OCI-LY3 (cell line): ENCODE results near the gene CALY.

ENCODE experiments used
- H2AFZ ChIP-seq: fragments of 200-600, 300-600 bp; shearing (Covaris generic); 2 replicates; pipeline ENCODE4 v1.6.0; 2014; ENCODE audit warnings: antibody characterized with exemption, low read depth, low read length
- H3K27ac ChIP-seq: fragments of 200-600, 300-600 bp; sonication (generic); 2 replicates; pipeline ENCODE4 v1.5.1; 2014; ENCODE audit warnings: mild to moderate bottlenecking, low read length, moderate library complexity, mixed read lengths
- H3K27me3 ChIP-seq: fragments of 200-600, 300-600 bp; sonication (generic); 2 replicates; pipeline ENCODE4 v1.6.1; 2014; ENCODE audit warnings: low read depth, low read length, mixed read lengths
- H3K36me3 ChIP-seq: fragments of 200-600, 300-600 bp; sonication (generic); replicated peaks from 2 replicates; pipeline ENCODE3; 2014; ENCODE audit warnings: low read depth, low read length, mixed read lengths
- H3K4me1 ChIP-seq: fragments of 300-600, 200-600 bp; sonication (generic); 2 replicates; pipeline ENCODE4 v1.6.1; 2014; ENCODE audit warnings: low read length, mixed read lengths
- H3K4me2 ChIP-seq: fragments of 200-600, 300-600 bp; sonication (generic); 2 replicates; pipeline ENCODE4 v1.6.1; 2014; ENCODE audit warnings: low read length, mixed read lengths
- H3K4me3 ChIP-seq: fragments of 300-600, 200-600 bp; sonication (generic); 2 replicates; pipeline ENCODE4 v1.5.1; 2014; ENCODE audit warnings: antibody characterized with exemption, mild to moderate bottlenecking, low read length, moderate library complexity
- H3K79me2 ChIP-seq: fragments of 300-600, 200-600 bp; shearing (Covaris generic); 2 replicates; pipeline ENCODE4 v1.6.1; 2014; ENCODE audit warnings: mild to moderate bottlenecking, low read length, mixed read lengths
- H3K9ac ChIP-seq: fragments of 300-600, 200-600 bp; shearing (Covaris generic); 2 replicates; pipeline ENCODE4 v1.6.0; 2014; ENCODE audit warnings: mild to moderate bottlenecking, low read length, moderate library complexity
- H3K9me3 ChIP-seq: fragments of 200-600, 300-600 bp; shearing (Covaris generic); 2 replicates; pipeline ENCODE4 v1.6.1; 2014; ENCODE audit warnings: low read length, mixed read lengths; ENCODE audit not compliant: insufficient read depth
- H4K20me1 ChIP-seq: fragments of 200-600, 300-600 bp; sonication (generic); 2 replicates; pipeline ENCODE4 v1.6.1; 2016; ENCODE audit warnings: low read length, mixed read lengths; ENCODE audit not compliant: insufficient read depth
- CTCF ChIP-seq: fragments of 200-600, 300-600 bp; sonication (generic); IDR thresholded peaks from 2 replicates; pipeline ENCODE4 v1.5.1; 2014; ENCODE audit warnings: antibody characterized with exemption, low read length, low read depth
- EZH2phosphoT487 ChIP-seq: fragments of 200-600 bp; shearing (Covaris generic); IDR thresholded peaks from 2 replicates; pipeline ENCODE4 v1.6.1; 2018; ENCODE audit warnings: antibody characterized with exemption, mixed run types, low read depth

Gene CALY

GRCh38 chr10:133344236-133344635, 7.5 kb upstream of the CALY start:
- no peaks in the 10 kb centered on the region for H4K20me1 ChIP-seq
- no peaks in the 10 kb centered on the region for H3K79me2 ChIP-seq
- H3K27ac ChIP-seq, result no peak overlapping the region
- no peak overlapping the region for H3K4me3 ChIP-seq
- no peaks in the 10 kb centered on the region for H3K36me3 ChIP-seq
- H3K27me3 ChIP-seq, result no peaks in the 10 kb centered on the region
- H3K4me1 ChIP-seq, result no peaks in the 10 kb centered on the region
- no peak for TF ChIP-seq EZH2phosphoT487
- TF ChIP-seq CTCF, result no peak
- no peak overlapping the region for H2AFZ ChIP-seq
- no peak overlapping the region for H3K4me2 ChIP-seq
- no peaks in the 10 kb centered on the region for H3K9me3 ChIP-seq
- H3K9ac ChIP-seq, result no peak overlapping the region

- no peaks in the 10 kb centered on the region for H3K4me1 ChIP-seq
- H3K79me2 ChIP-seq, result no peaks in the 10 kb centered on the region
- no peaks in the 10 kb centered on the region for H4K20me1 ChIP-seq
- TF ChIP-seq EZH2phosphoT487 (no peak), CTCF (no peak)
- H3K9ac ChIP-seq, result no peak overlapping the region
- H3K4me3 ChIP-seq, result no peak overlapping the region
- no peak overlapping the region for H2AFZ ChIP-seq
- H3K4me2 ChIP-seq, result no peak overlapping the region
- H3K9me3 ChIP-seq, result no peaks in the 10 kb centered on the region
- H3K27ac ChIP-seq, result no peak overlapping the region
- H3K27me3 ChIP-seq, result no peaks in the 10 kb centered on the region
- H3K36me3 ChIP-seq, result no peaks in the 10 kb centered on the region
Observed at GRCh38 chr10:133343558-133343957, 6.9 kb upstream of the CALY start.

GRCh38 chr10:133342942-133343341, 6.2 kb upstream of the CALY start:
- Histone ChIP-seq H3K27ac (no peak overlapping the region), H2AFZ (no peak overlapping the region), H3K9me3 (no peaks in the 10 kb centered on the region), H3K79me2 (no peaks in the 10 kb centered on the region), H3K4me3 (no peak overlapping the region), H3K4me2 (no peak overlapping the region), H3K36me3 (no peaks in the 10 kb centered on the region), H3K27me3 (no peaks in the 10 kb centered on the region), H3K9ac (no peak overlapping the region), H3K4me1 (no peaks in the 10 kb centered on the region), H4K20me1 (no peaks in the 10 kb centered on the region)
- no peak for TF ChIP-seq EZH2phosphoT487
- no peak for TF ChIP-seq CTCF

GRCh38 chr10:133341983-133342382, 5.3 kb upstream of the CALY start:
- Histone ChIP-seq H3K4me1 (no peaks in the 10 kb centered on the region), H3K4me2 (no peak overlapping the region), H3K36me3 (no peaks in the 10 kb centered on the region), H3K4me3 (no peak overlapping the region), H3K27ac (no peak overlapping the region), H3K9ac (no peak overlapping the region), H3K9me3 (no peaks in the 10 kb centered on the region), H2AFZ (no peak overlapping the region), H3K79me2 (no peaks in the 10 kb centered on the region), H3K27me3 (no peaks in the 10 kb centered on the region), H4K20me1 (no peaks in the 10 kb centered on the region)
- TF ChIP-seq CTCF (no peak), EZH2phosphoT487 (no peak)
